Neural crest cell (in vitro differentiated cells): ENCODE measurements around the gene PSMD6. TPM values are rescaled to one million over a fixed set of nuclear protein-coding genes. Genes with fewer than 3 reads are reported as not detected.
A peak's percentile ranks its signal among the peaks of the same experiment; 100 is the strongest.

Source experiments
- DNase-seq: peaks from one replicate; pipeline ENCODE4 v3.0.0; 2021; ENCODE audit warnings: low read depth, mixed read lengths, low spot score
- H3K27ac Mint-ChIP-seq: one replicate; pipeline ENCODE4 v1.8.0; 2021; ENCODE audit warnings: mild to moderate bottlenecking, mixed read lengths; ENCODE audit not compliant: unreplicated experiment
- H3K27me3 Mint-ChIP-seq: 2 replicates; pipeline ENCODE4 v1.8.0; 2021; ENCODE audit warnings: low read depth, mild to moderate bottlenecking, mixed read lengths
- H3K36me3 Mint-ChIP-seq: 2 replicates; pipeline ENCODE4 v1.8.0; 2021; ENCODE audit warnings: low read depth, mild to moderate bottlenecking, mixed read lengths
- H3K4me1 Mint-ChIP-seq: 2 replicates; pipeline ENCODE4 v1.8.0; 2021; ENCODE audit warnings: mixed read lengths
- H3K4me3 Mint-ChIP-seq: one replicate; pipeline ENCODE4 v1.8.0; 2021; ENCODE audit warnings: mild to moderate bottlenecking, mixed read lengths
- H3K9me3 Mint-ChIP-seq: 2 replicates; pipeline ENCODE4 v1.8.0; 2021; ENCODE audit warnings: mixed read lengths
- long read RNA-seq: library from polyadenylated mRNA; unstranded; transcript quantifications from one replicate; pipeline ENCODE4 v2.0.0, GENCODE V29; 2020
- total RNA-seq: library from RNA; stranded (reverse); gene quantifications from 2 replicates; pipeline ENCODE4 v1.2.1, GENCODE V29; 2021
- TF ChIP-seq, protein P1 (sequence below): fragments of 200-600 bp; sonication (generic); conservative IDR thresholded peaks from 2 replicates; pipeline ENCODE4 v1.5.0; 2021; ENCODE audit warnings: antibody characterized with exemption, mild to moderate bottlenecking

The PSMD6 gene
- 103 and 104 TPM in 2 replicates for total RNA-seq
- long read RNA-seq, transcript PSMD6-206 (7 exons, 2,052 nt) = minor isoform, 9 of 553 reads
- long read RNA-seq, transcript PSMD6-201 (8 exons, 1,430 nt) = major isoform, 482 of 553 reads
- long read RNA-seq, transcript PSMD6-210 (9 exons, 1,495 nt) = minor isoform, 18 of 553 reads
- long read RNA-seq, partial matches to known transcripts = 25 of 553 reads
- long read RNA-seq, other reads (novel, unspliced or antisense) = 18 of 553 reads

DNA sequence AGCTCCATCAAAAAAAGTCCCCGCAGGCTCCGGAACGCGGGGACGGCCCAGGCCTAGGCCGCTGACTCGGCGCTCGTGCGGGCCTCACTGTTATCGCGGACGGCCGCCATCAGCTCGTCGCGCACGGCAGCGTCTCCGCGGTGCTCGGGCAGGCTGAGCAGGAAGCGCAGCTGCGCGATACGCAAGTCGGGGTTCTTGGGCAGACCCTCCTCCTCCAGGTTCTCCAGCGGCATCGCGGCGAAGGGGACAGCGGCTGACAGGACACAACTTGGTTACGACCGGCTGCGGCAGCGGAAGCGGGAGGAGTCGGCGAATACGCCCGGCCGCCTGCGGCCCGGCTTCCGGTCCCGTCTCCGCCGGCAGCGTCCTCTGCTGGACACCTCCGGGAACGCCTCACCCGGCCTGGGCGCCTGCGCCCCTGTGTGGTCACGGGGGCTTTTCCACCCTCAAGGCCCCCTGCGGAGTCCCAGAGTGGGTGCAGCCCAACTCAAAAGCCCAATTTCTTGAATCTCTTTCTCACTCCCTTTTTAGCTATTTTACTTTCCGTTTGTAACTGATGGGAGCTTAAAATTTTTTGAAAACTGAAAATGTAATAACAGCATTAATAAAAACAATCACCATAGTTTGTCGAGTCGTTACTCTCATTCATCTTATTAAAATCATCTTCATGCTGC, at the start of gene PSMD6:
PSMD6 (minus strand) TSS at position 308 of the 674 bp plus-strand sequence; CDS start at position 233, 75 bp downstream.
- Mint-ChIP-seq H3K4me3 (peak within 1 kb of the TSS; percentile 89), H3K36me3 (peaks cover 6% of the 10 kb centered on the region), H3K9me3 (no peaks in the 10 kb centered on the region), H3K27ac (peak within 1 kb of the TSS; percentile 91), H3K4me1 (peaks cover 34% of the 10 kb centered on the region), H3K27me3 (peaks cover 2% of the 10 kb centered on the region)
- peak; percentile 99 for DNase-seq
- TF ChIP-seq, protein P1, sequence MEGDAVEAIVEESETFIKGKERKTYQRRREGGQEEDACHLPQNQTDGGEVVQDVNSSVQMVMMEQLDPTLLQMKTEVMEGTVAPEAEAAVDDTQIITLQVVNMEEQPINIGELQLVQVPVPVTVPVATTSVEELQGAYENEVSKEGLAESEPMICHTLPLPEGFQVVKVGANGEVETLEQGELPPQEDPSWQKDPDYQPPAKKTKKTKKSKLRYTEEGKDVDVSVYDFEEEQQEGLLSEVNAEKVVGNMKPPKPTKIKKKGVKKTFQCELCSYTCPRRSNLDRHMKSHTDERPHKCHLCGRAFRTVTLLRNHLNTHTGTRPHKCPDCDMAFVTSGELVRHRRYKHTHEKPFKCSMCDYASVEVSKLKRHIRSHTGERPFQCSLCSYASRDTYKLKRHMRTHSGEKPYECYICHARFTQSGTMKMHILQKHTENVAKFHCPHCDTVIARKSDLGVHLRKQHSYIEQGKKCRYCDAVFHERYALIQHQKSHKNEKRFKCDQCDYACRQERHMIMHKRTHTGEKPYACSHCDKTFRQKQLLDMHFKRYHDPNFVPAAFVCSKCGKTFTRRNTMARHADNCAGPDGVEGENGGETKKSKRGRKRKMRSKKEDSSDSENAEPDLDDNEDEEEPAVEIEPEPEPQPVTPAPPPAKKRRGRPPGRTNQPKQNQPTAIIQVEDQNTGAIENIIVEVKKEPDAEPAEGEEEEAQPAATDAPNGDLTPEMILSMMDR = peak; percentile 100

DNA sequence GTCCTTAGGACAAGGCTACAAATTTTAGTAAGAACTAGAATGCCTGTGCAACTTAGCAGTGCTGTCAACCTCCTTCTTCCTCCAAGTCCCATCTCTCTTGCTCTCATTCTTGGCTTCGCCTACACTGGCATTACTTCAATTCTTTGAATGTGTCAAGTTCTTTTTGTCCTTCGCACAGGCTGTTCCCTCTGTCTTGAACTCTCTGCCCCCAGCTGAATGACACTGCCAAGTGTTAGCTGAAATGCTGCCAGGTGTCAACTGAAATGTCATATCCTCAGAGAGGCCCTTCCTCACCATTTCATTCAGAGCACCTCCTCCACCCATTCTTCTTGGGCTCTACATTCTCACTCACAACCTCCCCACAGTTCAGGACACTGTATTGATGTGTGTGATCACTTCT, 48.8 kb upstream of the PSMD6 start:
- H3K4me3 Mint-ChIP-seq = no peak overlapping the region
- H3K27me3 Mint-ChIP-seq = no peaks in the 10 kb centered on the region
- peak overlapping the region; percentile 10 for H3K27ac Mint-ChIP-seq
- peaks cover 3% of the 10 kb centered on the region for H3K36me3 Mint-ChIP-seq
- peaks cover 16% of the 10 kb centered on the region for H3K4me1 Mint-ChIP-seq
- TF ChIP-seq, protein P1 = no peak
- H3K9me3 Mint-ChIP-seq = peaks cover 7% of the 10 kb centered on the region
- no peak for DNase-seq

DNA sequence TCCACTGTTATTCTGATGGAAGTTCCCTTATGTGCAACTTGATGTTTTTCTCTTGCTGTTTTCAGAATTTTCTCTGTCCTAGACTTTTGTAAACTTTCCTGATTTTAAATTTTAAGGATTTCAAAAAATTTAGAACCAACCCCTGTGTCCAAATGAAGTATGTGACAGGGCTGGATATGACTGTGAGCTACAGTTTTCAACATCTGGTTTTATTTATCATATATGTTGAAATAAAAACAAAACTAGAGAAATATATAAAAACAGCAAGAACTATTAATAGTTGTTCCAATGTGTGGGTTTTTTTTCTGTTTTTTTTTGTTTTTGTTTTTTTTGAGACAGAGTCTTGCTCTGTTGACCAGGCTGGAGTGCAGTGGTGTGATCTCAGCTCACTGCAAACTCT, 47.4 kb upstream of the PSMD6 start:
- no peak overlapping the region for H3K27ac Mint-ChIP-seq
- H3K36me3 Mint-ChIP-seq = peaks cover 3% of the 10 kb centered on the region
- no peaks in the 10 kb centered on the region for H3K27me3 Mint-ChIP-seq
- peaks cover 16% of the 10 kb centered on the region for H3K4me1 Mint-ChIP-seq
- DNase-seq = no peak
- no peak overlapping the region for H3K4me3 Mint-ChIP-seq
- H3K9me3 Mint-ChIP-seq = peaks cover 7% of the 10 kb centered on the region
- TF ChIP-seq, protein P1 = no peak

DNA sequence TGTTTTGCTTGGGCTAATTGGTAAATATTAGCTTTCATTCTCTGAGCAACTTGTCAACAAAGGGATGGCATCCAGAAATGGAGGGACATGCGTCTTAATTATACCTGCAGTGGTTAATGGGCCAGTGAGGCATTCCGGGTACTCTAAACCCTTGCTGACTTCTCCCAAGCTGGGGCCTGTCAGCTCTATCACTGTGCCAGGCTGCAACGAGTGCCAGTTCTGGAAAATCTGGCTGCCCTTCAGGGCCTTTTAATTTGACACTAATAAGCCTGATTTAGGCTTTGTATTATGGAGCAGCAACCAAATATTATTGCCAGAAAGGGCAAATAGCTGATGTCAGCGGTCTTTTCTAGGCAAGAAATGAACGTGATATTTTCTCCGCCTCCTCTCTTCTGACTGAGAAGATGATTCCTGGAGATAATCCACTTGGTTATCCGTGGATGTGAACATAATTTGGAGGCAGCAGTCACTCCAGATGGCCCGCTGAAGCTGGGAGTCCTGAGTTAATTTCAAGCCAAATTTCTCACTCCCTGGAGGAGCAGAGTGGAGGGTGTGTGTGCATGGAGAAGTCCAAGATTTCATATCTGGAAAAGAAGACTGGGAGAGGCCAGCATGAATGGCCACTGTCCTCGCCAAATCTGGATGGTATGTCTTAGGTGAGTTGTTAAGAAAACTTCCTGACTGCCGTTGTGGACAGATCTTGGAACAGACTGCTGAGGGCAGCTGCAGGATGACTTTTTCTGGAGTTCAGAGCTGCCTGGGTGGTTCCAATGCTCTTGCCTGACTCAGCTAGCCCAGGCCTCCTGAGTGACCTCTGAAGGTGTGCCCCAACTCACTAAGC, 44.4 kb upstream of the PSMD6 start:
- TF ChIP-seq, protein P1 = no peak
- Mint-ChIP-seq H3K27ac (no peak overlapping the region), H3K4me1 (peaks cover 24% of the 10 kb centered on the region), H3K9me3 (no peaks in the 10 kb centered on the region), H3K4me3 (no peak overlapping the region), H3K27me3 (no peaks in the 10 kb centered on the region), H3K36me3 (peaks cover 3% of the 10 kb centered on the region)
- no peak for DNase-seq

DNA sequence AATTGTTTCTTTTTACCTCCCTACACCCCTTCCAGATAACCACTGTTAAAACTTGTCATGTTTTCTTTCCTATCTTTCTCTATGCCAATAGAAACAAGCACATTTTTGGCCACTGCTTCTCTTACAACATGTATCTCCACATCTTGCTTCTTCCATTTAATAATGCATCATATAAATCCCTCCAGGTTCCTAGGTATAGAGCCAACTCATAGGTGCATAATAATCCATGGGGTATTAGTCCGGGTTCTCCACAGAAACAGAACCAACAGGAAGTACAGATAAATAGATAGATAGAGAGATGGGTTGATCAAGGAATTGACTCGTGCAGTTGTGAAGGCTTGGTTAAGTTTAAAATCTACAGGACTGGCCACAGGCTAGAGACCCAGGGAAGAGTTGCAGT, 41.5 kb upstream of the PSMD6 start:
- TF ChIP-seq, protein P1 = no peak
- Mint-ChIP-seq H3K36me3 (peaks cover 3% of the 10 kb centered on the region), H3K27me3 (no peaks in the 10 kb centered on the region), H3K4me1 (peaks cover 26% of the 10 kb centered on the region), H3K9me3 (no peaks in the 10 kb centered on the region), H3K4me3 (no peak overlapping the region), H3K27ac (no peak overlapping the region)
- no peak for DNase-seq
